Activated CD8-positive, alpha-beta memory T cell treated with anti-CD3 and anti-CD28 coated beads, Interleukin-2, amount 10 ng/mL, durations not matched to agents 7 days and 5 days (primary cell): ENCODE data around the gene TMEM123. TPM values are rescaled to one million over a fixed set of nuclear protein-coding genes. Genes with fewer than 3 reads are reported as not detected.
"Not testable (repeated sequence)": the region's sequence is repeated elsewhere in the genome, so short reads cannot be mapped to it uniquely, and the experiment has no call there.

Experiments
- ATAC-seq: fragments of 150-1000 bp; cut with Tn5 transposase; one replicate; pipeline ENCODE4 v1.10.0; 2021; ENCODE audit warnings: moderate library complexity
- CTCF ChIA-PET: fragments of 350-600 bp; sonication (Branson Sonifier 250); formaldehyde crosslinking; loops from one replicate; lab custom pipeline; 2021; ENCODE audit warnings: antibody characterized with exemption; lab: Charles Lee
- DNase-seq: peaks from one replicate; pipeline ENCODE4 v3.0.0-alpha.2; 2020
- H3K27ac Mint-ChIP-seq: one replicate; pipeline ENCODE4 v1.8.0; 2021; ENCODE audit warnings: mild to moderate bottlenecking, mixed read lengths
- H3K27me3 Mint-ChIP-seq: one replicate; pipeline ENCODE4 v1.8.0; 2021; ENCODE audit warnings: mixed read lengths
- H3K36me3 Mint-ChIP-seq: one replicate; pipeline ENCODE4 v1.8.0; 2021; ENCODE audit warnings: mild to moderate bottlenecking, mixed read lengths
- H3K4me1 Mint-ChIP-seq: one replicate; pipeline ENCODE4 v1.8.0; 2021; ENCODE audit warnings: mixed read lengths
- H3K4me3 Mint-ChIP-seq: one replicate; pipeline ENCODE4 v1.8.0; 2021; ENCODE audit warnings: mild to moderate bottlenecking, moderate library complexity, mixed read lengths
- H3K9me3 Mint-ChIP-seq: one replicate; pipeline ENCODE4 v1.8.0; 2022; ENCODE audit warnings: low read depth, mixed read lengths
- total RNA-seq, 2 experiments: library from RNA; stranded (reverse); gene quantifications; one replicate each; pipeline ENCODE4 v1.2.3, GENCODE V29; 2021

Gene TMEM123
- total RNA-seq, 2 experiments from 2014 or later, result 194 to 242 TPM

DNA sequence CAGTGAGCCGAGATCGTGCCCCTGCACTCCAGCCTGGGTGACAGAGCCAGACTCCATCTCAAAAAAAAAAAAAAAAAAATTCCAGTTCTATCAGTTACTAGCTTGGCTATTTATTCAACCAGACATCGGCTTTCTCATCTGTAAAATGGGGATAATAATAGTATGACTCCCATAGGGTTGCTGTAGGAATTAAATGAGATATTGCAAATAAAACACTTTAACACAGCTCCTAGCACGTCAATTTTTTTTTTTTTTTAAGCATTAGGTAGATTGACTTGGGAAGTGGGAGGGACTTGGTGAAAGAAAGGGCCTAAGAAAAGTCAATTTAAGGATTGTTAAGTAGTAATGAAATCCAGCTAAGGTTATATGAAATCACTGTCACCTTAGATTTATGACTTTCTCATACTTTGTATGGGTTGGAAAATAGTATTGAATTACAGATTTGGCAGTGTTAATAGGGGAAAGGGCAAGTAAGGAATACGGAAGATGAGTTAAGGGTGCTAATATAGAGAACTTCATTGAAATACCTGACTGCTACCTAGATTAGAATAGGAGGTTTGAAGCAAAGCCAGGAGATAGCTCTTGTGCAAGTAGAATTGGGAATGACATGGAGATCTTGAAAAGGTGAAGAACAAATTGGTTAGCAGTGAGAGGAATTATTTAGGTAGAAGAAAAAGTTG is 76.7 kb downstream of the TMEM123 start:
- H3K27me3 Mint-ChIP-seq, result no peaks in the 10 kb centered on the region

DNA sequence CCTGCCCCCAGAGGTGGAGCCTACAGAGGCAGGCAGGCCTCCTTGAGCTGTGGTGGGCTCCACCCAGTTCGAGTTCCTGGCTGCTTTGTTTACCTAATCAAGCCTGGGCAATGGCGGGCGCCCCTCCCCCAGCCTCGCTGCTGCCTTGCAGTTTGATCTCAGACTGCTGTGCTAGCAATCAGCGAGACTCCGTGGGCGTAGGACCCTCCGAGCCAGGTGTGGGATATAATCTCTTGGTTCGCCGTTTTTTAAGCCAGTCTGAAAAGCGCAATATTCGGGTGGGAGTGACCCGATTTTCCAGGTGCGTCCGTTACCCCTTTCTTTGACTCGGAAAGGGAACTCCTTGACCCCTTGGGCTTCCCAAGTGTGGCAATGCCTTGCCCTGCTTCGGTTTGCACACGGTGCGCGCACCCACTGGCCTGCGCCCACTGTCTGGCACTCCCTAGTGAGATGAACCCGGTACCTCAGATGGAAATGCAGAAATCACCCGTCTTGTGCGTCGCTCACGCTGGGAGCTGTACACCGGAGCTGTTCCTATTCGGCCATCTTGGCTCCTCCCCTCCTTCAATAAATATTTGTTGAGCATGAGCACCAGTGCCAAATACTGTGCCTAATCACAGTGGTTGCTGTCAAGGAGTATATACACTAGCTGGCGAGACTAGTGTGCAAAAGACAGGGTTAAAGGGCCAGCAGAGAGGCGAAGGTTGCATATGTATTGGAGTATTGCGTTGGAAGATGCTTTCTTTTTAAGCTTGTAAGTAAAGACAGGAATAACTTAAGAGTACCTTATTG is 77.7 kb downstream of the TMEM123 start:
- H3K36me3 Mint-ChIP-seq, result peaks cover 37% of the 10 kb centered on the region
- ATAC-seq, H3K4me3 Mint-ChIP-seq, H3K9me3 Mint-ChIP-seq, H3K27ac Mint-ChIP-seq, H3K4me1 Mint-ChIP-seq, DNase-seq, H3K27me3 Mint-ChIP-seq: not testable (repeated sequence)
- CTCF ChIA-PET, result interaction anchor here (1.0 to 2.7 kb wide), 2 partner anchors 15 to 238 kb away, joined by 6 to 13 read pairs; no protein-coding TSS in a partner anchor

More for the DNA sequence above, 76.7 kb downstream of the TMEM123 start:
- no peaks in the 10 kb centered on the region for H3K9me3 Mint-ChIP-seq
- H3K27ac Mint-ChIP-seq, result peak overlapping the region; percentile 29
- CTCF ChIA-PET, result interaction anchor here (1.0 to 2.7 kb wide), 3 partner anchors 8 to 237 kb away, joined by 3 to 13 read pairs (median 6); no protein-coding TSS in a partner anchor
- DNase-seq (no peak), ATAC-seq (no peak)
- H3K4me1 Mint-ChIP-seq, result peaks cover 7% of the 10 kb centered on the region
- peaks cover 42% of the 10 kb centered on the region for H3K36me3 Mint-ChIP-seq
- H3K4me3 Mint-ChIP-seq, result no peak overlapping the region

DNA sequence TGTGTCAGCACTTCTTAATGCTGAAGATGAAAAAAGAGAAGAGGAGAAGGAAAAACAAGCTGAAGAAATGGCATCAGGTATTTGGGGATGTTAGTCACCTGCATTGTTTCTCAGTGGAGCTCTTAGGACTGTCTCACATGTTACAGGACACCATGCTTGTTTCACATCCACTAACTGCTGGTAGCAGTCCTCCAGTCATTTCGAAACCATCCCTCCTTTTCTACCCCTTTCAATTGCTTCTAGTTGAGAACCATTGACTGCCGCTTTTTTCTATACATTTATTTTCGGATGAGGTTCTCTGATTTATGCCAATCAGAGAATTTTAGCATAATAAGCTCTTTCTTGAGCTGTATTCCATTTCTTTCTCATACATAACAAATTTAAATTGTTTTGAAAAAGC is 84.1 kb downstream of the TMEM123 start:
- no peak overlapping the region for H3K4me3 Mint-ChIP-seq
- peaks cover 42% of the 10 kb centered on the region for H3K36me3 Mint-ChIP-seq
- peaks cover 16% of the 10 kb centered on the region for H3K4me1 Mint-ChIP-seq
- CTCF ChIA-PET, result interaction anchor here (0.7 to 4.1 kb wide), 9 partner anchors 7 to 298 kb away, joined by 3 to 20 read pairs (median 3); no protein-coding TSS in a partner anchor
- H3K27me3 Mint-ChIP-seq, result no peaks in the 10 kb centered on the region
- H3K27ac Mint-ChIP-seq, result peak overlapping the region; percentile 58
- DNase-seq (no peak), ATAC-seq (peak; percentile 88)
- H3K9me3 Mint-ChIP-seq, result no peaks in the 10 kb centered on the region

DNA sequence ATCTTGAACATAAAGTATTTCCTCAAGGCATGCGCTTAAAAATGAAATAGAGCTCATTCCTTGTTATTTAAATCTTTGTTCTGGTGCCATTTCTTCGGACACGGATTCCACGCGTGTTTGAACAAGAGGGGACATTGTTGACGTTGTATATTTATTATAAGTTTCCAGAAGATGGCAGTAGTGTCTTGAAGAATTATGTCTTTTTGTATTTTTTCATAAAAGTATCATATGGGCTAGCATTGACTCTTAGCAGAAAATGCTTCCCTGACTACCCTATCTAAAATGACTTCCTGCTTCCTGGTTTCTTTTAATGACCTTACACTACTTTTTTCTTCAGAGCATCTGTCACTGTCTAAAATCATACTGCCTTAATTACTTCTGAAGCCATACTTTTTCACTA is 85.2 kb downstream of the TMEM123 start:
- Mint-ChIP-seq H3K27me3 (no peaks in the 10 kb centered on the region), H3K27ac (peak overlapping the region; percentile 42), H3K36me3 (peaks cover 49% of the 10 kb centered on the region), H3K4me1 (peaks cover 19% of the 10 kb centered on the region), H3K9me3 (no peaks in the 10 kb centered on the region), H3K4me3 (no peak overlapping the region)
- CTCF ChIA-PET, result interaction anchor here (0.7 to 4.1 kb wide), 22 partner anchors 8 to 299 kb away, joined by 3 to 20 read pairs (median 4); no protein-coding TSS in a partner anchor
- DNase-seq (no peak), ATAC-seq (peak; percentile 60)

DNA sequence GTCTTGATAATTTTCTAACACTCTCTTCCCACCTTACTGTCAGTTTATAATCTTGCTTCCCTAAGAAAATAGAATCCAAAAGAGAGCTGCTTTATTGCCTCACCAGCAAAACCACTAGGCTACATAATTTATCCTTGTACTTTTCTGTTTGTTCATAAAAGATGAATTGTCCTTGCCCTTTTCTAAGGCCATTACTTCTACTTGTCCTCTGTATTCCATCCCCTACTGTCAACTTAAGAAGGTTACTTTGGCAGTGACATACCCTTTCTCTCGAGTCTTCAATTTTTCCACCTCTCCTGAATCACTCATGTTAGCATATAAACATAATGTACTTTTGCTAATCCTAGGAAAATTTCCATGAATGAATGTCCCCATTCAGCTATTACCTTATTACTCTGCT is 87.6 kb downstream of the TMEM123 start:
- no peak for ATAC-seq
- Mint-ChIP-seq H3K27me3 (no peaks in the 10 kb centered on the region), H3K27ac (no peak overlapping the region), H3K36me3 (peaks cover 61% of the 10 kb centered on the region), H3K9me3 (peaks cover 2% of the 10 kb centered on the region), H3K4me1 (peaks cover 40% of the 10 kb centered on the region), H3K4me3 (no peak overlapping the region)
- no peak for DNase-seq
- CTCF ChIA-PET, result interaction anchor here (1.2 to 4.1 kb wide), 6 partner anchors 21 to 131 kb away, joined by 3 to 20 read pairs (median 7); no protein-coding TSS in a partner anchor

DNA sequence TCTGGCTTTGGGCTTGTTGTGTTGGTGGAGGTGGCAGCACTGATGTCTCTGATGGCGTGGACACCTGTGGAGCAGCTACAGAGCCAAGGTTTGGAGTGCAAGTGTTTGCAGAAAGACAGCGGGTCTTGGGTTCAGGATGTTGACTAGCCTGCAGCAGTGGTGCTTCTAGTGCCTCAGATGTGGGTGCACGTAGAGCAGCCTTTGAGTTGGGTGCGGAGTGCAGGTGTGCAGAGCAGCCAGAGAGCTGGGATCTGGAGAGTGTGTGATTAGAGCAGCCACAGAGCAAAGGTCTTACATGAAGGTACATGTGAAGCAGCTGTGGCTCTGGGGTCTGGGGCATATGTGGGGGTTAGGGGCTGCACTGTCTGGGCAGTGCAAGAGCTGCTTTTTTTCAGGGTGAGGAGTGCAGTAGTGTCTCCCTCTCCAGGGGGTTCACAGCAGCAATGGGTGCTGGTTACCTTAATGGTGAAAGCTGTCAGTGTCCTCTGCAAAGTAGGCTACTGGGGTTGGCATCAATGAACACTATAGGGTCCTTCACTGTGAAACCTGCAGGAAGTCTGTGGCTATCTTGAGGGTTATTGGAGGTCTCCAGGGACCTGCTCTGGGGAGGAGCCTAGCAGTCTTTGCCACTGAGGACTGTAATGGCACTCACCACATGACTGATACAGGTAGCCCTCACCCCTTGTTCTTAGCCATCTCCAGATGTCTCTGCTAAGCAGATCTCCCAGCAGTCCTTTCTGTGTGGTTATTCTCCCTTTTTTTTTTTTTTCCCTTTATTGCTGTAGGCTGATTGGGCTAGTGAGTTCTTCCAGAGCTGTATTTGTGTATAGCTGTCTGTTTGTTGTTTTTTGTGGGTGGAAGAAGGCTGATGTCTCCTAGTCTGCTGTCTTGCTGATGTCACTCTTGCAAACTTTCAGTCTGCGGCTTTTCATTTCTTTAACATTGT is 91.2 kb downstream of the TMEM123 start:
- ATAC-seq (peak; percentile 84), DNase-seq (peak; percentile 69)
- H3K9me3 Mint-ChIP-seq, result peaks cover 2% of the 10 kb centered on the region
- peak overlapping the region; percentile 1 for H3K4me3 Mint-ChIP-seq
- peak overlapping the region; percentile 68 for H3K27ac Mint-ChIP-seq
- CTCF ChIA-PET, result interaction anchor here (0.7 to 1.9 kb wide), 6 partner anchors 11 to 250 kb away, joined by 3 to 10 read pairs (median 3); no protein-coding TSS in a partner anchor
- H3K27me3 Mint-ChIP-seq, result no peaks in the 10 kb centered on the region
- peaks cover 40% of the 10 kb centered on the region for H3K4me1 Mint-ChIP-seq
- H3K36me3 Mint-ChIP-seq, result peaks cover 69% of the 10 kb centered on the region

DNA sequence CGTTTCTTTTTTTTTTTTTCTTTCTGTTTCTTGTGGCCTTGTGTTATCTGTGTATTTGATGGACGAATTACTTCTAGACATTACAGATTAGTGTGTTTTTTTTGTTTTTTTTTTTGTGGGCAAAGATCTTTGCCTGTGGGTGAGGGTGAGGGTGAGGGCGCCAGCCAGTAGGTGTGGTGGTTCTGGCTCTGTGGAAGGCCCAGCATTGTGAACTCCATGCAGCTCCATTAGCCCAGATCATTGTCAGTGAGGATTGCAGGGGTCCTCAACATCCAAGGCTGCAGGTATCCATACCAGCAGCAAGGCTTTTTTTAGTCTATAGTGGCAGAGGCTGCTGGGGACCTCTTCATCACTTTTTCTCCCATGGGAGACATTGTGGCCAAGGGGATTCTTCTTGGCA is 91.9 kb downstream of the TMEM123 start:
- CTCF ChIA-PET, result interaction anchor here (0.7 to 1.9 kb wide), 6 partner anchors 10 to 251 kb away, joined by 3 to 10 read pairs (median 3); no protein-coding TSS in a partner anchor
- peaks cover 2% of the 10 kb centered on the region for H3K9me3 Mint-ChIP-seq
- ATAC-seq (peak; percentile 12), DNase-seq (no peak)
- peaks cover 40% of the 10 kb centered on the region for H3K4me1 Mint-ChIP-seq
- peak overlapping the region; percentile 68 for H3K27ac Mint-ChIP-seq
- H3K27me3 Mint-ChIP-seq, result no peaks in the 10 kb centered on the region
- no peak overlapping the region for H3K4me3 Mint-ChIP-seq
- H3K36me3 Mint-ChIP-seq, result peaks cover 74% of the 10 kb centered on the region

DNA sequence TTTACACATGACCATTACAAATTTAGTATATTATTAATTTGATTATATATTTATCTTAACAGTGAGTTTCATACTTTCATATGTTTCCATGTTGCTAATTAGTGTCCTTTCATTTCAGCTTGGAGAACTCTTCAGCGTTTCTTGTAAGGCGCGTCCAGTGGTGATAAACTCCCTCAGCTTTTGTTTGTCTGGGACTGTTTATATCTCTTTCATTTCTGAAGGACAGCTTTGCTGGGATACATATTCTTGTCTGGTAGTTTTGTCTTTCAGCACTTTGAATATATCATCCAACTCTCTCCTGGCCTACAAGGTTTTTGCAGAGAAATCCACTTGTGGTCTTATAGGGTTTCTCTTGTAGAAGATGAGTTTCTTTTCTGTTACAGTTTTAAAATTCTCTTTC is 93.2 kb downstream of the TMEM123 start:
- no peak for DNase-seq
- Mint-ChIP-seq H3K9me3 (peaks cover 2% of the 10 kb centered on the region), H3K36me3 (peaks cover 76% of the 10 kb centered on the region), H3K27me3 (no peaks in the 10 kb centered on the region), H3K4me1 (peaks cover 40% of the 10 kb centered on the region), H3K4me3 (no peak overlapping the region), H3K27ac (no peak overlapping the region)
- CTCF ChIA-PET, result interaction anchor here (1.0 to 2.0 kb wide), 4 partner anchors 9 to 136 kb away, joined by 4 to 7 read pairs (median 5); no protein-coding TSS in a partner anchor
- no peak for ATAC-seq

DNA sequence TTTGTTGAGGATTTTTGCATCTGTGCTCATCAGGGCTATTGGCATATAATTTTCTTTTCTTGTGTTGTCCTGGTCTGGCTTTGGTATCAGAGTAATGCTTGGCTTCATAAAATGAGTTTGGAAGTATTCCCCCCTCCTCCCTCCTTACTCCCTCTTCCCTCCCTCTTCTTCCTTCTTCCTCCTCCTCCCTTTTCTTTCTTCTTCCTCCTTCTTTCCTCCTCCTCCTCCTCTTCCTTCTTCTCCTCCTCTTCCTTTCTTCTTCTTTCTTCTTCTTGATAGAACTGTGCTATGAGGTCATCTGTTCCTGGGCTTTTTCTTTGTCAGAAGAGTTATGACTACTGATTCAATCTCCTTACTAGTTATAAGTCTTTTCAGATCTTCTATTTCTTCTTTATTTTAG is 95.4 kb downstream of the TMEM123 start:
- H3K4me3 Mint-ChIP-seq, result no peak overlapping the region

DNA sequence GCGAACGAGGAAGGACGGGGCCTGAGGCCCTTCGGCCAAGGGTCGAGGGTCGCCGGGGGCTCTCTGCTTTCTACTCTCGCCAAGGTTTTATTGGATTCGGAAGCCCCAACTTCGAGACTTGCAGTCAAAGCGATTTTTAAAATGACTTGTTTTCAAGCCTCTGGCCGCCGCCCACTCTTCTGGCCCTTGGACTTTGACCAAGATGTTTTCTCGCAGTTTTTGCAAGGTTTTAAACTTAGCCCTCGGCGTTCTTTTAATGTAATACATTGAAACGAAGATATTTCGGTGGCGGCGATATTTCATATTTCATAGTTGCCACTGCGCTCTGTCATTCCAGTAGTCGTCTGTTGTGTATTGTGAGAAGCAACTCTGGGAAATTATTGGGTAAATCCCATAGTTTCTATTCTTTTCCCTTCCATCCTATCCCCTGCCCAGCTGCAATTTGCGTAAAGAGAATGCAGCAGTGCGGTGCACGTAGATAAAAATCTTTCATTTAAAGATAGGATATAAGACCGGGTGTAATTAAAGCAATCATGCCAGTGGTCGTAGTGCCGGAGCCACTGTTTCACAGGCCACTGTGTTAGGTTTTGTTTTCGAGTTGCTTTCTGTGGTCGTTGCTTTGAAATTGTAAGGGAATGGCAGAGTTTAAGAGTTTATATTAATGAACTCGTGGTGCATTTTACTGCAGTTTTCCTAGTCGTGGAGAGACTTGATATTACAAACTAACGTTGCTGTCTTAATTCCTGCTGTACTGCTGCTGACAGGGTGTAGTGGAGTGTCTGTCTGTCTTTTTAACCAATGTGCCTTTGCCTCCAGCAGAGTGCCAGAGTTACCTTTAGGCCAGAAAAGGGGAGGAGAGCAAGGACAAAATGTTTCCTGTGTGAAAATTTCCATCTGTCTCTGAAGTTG is 104.8 kb downstream of the TMEM123 start:
- peak; percentile 5 for ATAC-seq
- Mint-ChIP-seq H3K4me3 (peak overlapping the region; percentile 88), H3K27me3 (no peaks in the 10 kb centered on the region), H3K9me3 (no peaks in the 10 kb centered on the region), H3K36me3 (peaks cover 25% of the 10 kb centered on the region), H3K4me1 (peaks cover 29% of the 10 kb centered on the region), H3K27ac (peak overlapping the region; percentile 97)
- DNase-seq, result peak; percentile 47
- CTCF ChIA-PET, result interaction anchor here (1.2 to 3.8 kb wide), 2 partner anchors 54 to 148 kb away, joined by 3 to 15 read pairs; no protein-coding TSS in a partner anchor

More for the DNA sequence above, 95.4 kb downstream of the TMEM123 start:
- no peaks in the 10 kb centered on the region for H3K27me3 Mint-ChIP-seq
- peaks cover 69% of the 10 kb centered on the region for H3K36me3 Mint-ChIP-seq
- H3K9me3 Mint-ChIP-seq, result peaks cover 2% of the 10 kb centered on the region
- peaks cover 40% of the 10 kb centered on the region for H3K4me1 Mint-ChIP-seq
- ATAC-seq (no peak), DNase-seq (no peak)
- CTCF ChIA-PET, result no interaction called here
- H3K27ac Mint-ChIP-seq, result no peak overlapping the region

DNA sequence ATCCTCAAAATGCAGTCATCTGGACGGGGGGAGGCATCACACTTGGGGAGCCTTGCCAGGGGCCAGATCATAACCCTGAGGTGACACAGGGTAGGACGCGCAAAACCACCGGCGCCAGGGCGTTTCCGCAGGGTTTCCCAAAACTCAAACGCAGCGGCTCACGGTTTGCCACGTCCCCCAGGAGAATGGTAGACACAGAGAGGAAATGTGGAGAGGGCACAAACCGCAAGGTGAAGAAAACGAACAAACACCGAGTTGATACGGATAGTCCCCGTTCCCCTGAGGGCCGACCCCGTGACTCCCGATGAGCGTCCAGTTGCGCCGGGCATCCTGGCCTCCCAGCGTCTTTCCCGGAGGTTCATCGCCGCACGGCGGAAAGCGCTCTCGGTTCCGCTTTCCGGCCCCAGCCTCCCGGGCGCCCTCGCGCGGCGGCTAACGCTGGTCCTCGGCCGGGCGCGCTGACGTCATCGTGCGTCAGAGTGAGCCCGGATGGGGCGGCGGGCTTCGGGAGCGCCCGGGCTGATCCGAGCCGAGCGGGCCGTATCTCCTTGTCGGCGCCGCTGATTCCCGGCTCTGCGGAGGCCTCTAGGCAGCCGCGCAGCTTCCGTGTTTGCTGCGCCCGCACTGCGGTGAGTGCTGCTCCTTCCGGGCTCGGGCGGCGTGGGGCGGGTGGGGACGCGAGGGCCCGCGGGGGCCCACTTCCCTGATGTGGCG is 105.7 kb downstream of the TMEM123 start, which contains the start of gene BIRC2:
Gene BIRC2 (plus strand): TSS at position 467 of the 714 bp plus-strand sequence. CDS start 2,641 bp downstream, outside the sequence.
- peak within 1 kb of the TSS; percentile 97 for H3K27ac Mint-ChIP-seq
- no peaks in the 10 kb centered on the region for H3K9me3 Mint-ChIP-seq
- CTCF ChIA-PET, result interaction anchor here (0.7 to 6.3 kb wide), 7 partner anchors 13 to 319 kb away, joined by 3 to 110 read pairs (median 7); no protein-coding TSS in a partner anchor
- DNase-seq (peak; percentile 95), ATAC-seq (peak; percentile 95)
- H3K4me1 Mint-ChIP-seq, result peaks cover 31% of the 10 kb centered on the region
- peaks cover 22% of the 10 kb centered on the region for H3K36me3 Mint-ChIP-seq
- H3K4me3 Mint-ChIP-seq, result peak within 1 kb of the TSS; percentile 88
- no peaks in the 10 kb centered on the region for H3K27me3 Mint-ChIP-seq
